PC-9 (cell line): ENCODE measurements around the gene UNC5B. TPM values are rescaled to one million over a fixed set of nuclear protein-coding genes. Genes with fewer than 3 reads are reported as not detected.

Experiments used
- BruUV-seq: library from RNA; stranded (reverse); fragments of 400-500 nt; replicated peaks from 2 replicates; lab custom pipeline; 2021; lab: Mats Ljungman, UMichigan
- CTCF ChIA-PET: fragments of 300-600 bp; sonication (Branson Sonifier 250); formaldehyde crosslinking; loops from one replicate; lab custom pipeline; 2022; ENCODE audit warnings: antibody characterized with exemption; lab: Charles Lee
- POLR2A ChIA-PET: fragments of 300-600 bp; sonication (Branson Sonifier 250); formaldehyde crosslinking; loops from one replicate; lab custom pipeline; 2022; ENCODE audit warnings: antibody characterized with exemption; ENCODE audit not compliant: unreplicated experiment; lab: Charles Lee
- DNase-seq, 2 experiments: peaks; one replicate each; pipeline versions ENCODE4 v3.0.0 to v3.0.0-alpha.2; 2015 to 2022; ENCODE audit warnings: mixed read lengths in 1 of 2
- H2AFZ ChIP-seq: fragments of 200-600 bp; sonication (generic); 2 replicates; pipeline ENCODE4 v1.8.1; 2017; ENCODE audit warnings: antibody characterized with exemption
- H3F3A ChIP-seq: fragments of 200-600 bp; sonication (generic); 2 replicates; pipeline ENCODE4 v1.8.1; 2017; ENCODE audit warnings: antibody characterized with exemption, mild to moderate bottlenecking, low read depth; ENCODE audit not compliant: insufficient read depth
- H3K27ac ChIP-seq: fragments of 200-600 bp; sonication (generic); 2 replicates; pipeline ENCODE4 v1.6.1; 2016; ENCODE audit warnings: mixed run types
- H3K27me3 ChIP-seq: fragments of 200-600 bp; sonication (generic); 2 replicates; pipeline ENCODE4 v1.6.1; 2016; ENCODE audit warnings: low read depth, mixed run types; ENCODE audit not compliant: insufficient read depth
- H3K36me3 ChIP-seq: fragments of 200-600 bp; sonication (generic); 2 replicates; pipeline ENCODE4 v1.6.1; 2016; ENCODE audit warnings: low read depth, mixed run types
- H3K4me1 ChIP-seq: fragments of 200-600 bp; sonication (generic); replicated peaks from 2 replicates; pipeline ENCODE4 v1.6.1; 2016; ENCODE audit warnings: mixed run types; ENCODE audit not compliant: insufficient read depth
- H3K4me2 ChIP-seq: fragments of 200-600 bp; sonication (generic); 2 replicates; pipeline ENCODE4 v1.6.1; 2017; ENCODE audit warnings: mixed run types
- H3K4me3 ChIP-seq: fragments of 200-600 bp; sonication (generic); 2 replicates; pipeline ENCODE4 v1.6.1; 2016; ENCODE audit warnings: mixed run types
- H3K79me2 ChIP-seq: fragments of 200-600 bp; sonication (generic); 2 replicates; pipeline ENCODE4 v1.6.1; 2017; ENCODE audit warnings: low read depth, mixed run types
- H3K9me2 ChIP-seq: fragments of 200-600 bp; sonication (generic); 2 replicates; pipeline ENCODE4 v1.8.1; 2017; ENCODE audit warnings: mild to moderate bottlenecking; ENCODE audit not compliant: insufficient read depth
- H3K9me3 ChIP-seq: fragments of 200-600 bp; sonication (generic); 2 replicates; pipeline ENCODE4 v1.8.1; 2016; ENCODE audit warnings: low read depth; ENCODE audit not compliant: insufficient read depth
- H4K20me1 ChIP-seq: fragments of 200-600 bp; sonication (generic); 2 replicates; pipeline ENCODE4 v1.8.1; 2017; ENCODE audit not compliant: insufficient read depth
- EZH2 ChIP-seq: fragments of 200-600 bp; sonication (generic); IDR thresholded peaks from 2 replicates; pipeline ENCODE4 v1.8.0; 2017; ENCODE audit warnings: antibody characterized with exemption, low read depth
- intact Hi-C: fragments of 100-400 bp; cut with micrococcal nuclease; formaldehyde crosslinking; loops from one replicate; pipeline ENCODE4 v1.10.0; 2022; ENCODE audit not compliant: unreplicated experiment
- total RNA-seq: library from RNA; stranded (reverse); gene quantifications from 2 replicates; pipeline ENCODE4 v1.2.3, GENCODE V29; 2021
- TF ChIP-seq, protein P1 (sequence below): fragments of 200-600 bp; sonication (generic); conservative IDR thresholded peaks from 2 replicates; pipeline ENCODE4 v1.6.1; 2017; ENCODE audit warnings: mixed run types, antibody characterized with exemption, mild to moderate bottlenecking, moderate library complexity

UNC5B gene
- total RNA-seq, 1 experiment from 2014 or later: 1.7 TPM

DNA sequence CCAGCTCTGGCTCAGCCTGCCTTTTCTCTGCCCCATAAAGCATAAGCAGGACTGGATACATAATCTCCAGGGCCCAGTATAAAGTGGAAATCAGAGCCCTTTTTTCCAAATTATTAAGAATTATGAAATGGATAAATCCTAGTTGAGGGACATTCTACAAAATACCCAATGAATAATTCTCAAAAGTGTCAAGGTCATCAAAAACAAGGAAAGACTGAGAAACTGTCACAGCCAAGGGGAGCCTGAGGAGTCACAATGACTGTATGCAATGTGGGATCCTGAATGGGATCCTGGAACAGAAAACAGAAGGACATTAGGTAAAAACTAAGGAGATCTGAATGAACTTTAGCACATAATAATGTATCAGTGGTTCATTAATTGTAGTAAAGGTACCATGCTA is 4.8 kb upstream of the UNC5B start:
- H3K4me1 ChIP-seq: 0 out of 2 replicates have a peak, but pooled peaks cover 7% of the 10 kb centered on the region
- H3K4me2 ChIP-seq: no peak overlapping the region
- no peaks in the 10 kb centered on the region for H4K20me1 ChIP-seq
- ChIA-PET CTCF (no interaction called here), POLR2A (no interaction called here)
- no peak overlapping the region for H3K27ac ChIP-seq
- no peak for TF ChIP-seq EZH2
- TF ChIP-seq, protein P1, sequence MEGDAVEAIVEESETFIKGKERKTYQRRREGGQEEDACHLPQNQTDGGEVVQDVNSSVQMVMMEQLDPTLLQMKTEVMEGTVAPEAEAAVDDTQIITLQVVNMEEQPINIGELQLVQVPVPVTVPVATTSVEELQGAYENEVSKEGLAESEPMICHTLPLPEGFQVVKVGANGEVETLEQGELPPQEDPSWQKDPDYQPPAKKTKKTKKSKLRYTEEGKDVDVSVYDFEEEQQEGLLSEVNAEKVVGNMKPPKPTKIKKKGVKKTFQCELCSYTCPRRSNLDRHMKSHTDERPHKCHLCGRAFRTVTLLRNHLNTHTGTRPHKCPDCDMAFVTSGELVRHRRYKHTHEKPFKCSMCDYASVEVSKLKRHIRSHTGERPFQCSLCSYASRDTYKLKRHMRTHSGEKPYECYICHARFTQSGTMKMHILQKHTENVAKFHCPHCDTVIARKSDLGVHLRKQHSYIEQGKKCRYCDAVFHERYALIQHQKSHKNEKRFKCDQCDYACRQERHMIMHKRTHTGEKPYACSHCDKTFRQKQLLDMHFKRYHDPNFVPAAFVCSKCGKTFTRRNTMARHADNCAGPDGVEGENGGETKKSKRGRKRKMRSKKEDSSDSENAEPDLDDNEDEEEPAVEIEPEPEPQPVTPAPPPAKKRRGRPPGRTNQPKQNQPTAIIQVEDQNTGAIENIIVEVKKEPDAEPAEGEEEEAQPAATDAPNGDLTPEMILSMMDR: no peak
- H3K4me3 ChIP-seq: no peak overlapping the region
- no peaks in the 10 kb centered on the region for H3K9me2 ChIP-seq
- H3K79me2 ChIP-seq: no peaks in the 10 kb centered on the region
- no peaks in the 10 kb centered on the region for H3K9me3 ChIP-seq
- H3K36me3 ChIP-seq: no peaks in the 10 kb centered on the region
- no TSS peak for BruUV-seq
- peaks cover 28% of the 10 kb centered on the region for H3K27me3 ChIP-seq
- intact Hi-C loops: loop anchor here (5.0 to 10.0 kb wide), 2 partner anchors 133 to 305 kb away; no protein-coding TSS in a partner anchor
- H3F3A ChIP-seq: no peaks in the 10 kb centered on the region
- no peak for DNase-seq
- H2AFZ ChIP-seq: no peak overlapping the region

DNA sequence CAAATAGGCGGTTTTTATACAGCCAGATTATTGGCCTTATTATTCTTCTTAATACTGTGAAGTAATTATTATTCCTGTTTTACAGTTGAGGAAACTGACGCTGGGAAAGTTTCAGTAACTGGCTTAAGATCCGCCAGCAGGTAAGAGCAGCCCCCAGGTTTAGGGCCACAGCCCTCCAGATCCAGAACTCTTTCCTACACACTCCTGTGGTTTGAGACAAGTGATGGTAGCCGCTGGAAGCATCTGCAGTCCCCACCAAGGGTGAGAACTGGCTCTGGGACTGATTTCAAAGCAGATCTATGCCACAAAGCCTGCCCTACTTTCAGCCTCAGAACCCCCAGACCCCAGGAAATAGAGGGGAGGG is 3.0 kb upstream of the UNC5B start:
- no peak for TF ChIP-seq EZH2
- TF ChIP-seq, protein P1: peak; percentile 34; the same call in 1 of the 2 replicates
- Histone ChIP-seq H3K9me2 (no peaks in the 10 kb centered on the region), H3K4me1 (peaks cover 8% of the 10 kb centered on the region), H3K79me2 (no peaks in the 10 kb centered on the region), H3K4me3 (no peak overlapping the region), H3K4me2 (0 out of 2 replicates have a peak overlapping the region, but pooled peaks have one; percentile 53), H3F3A (no peaks in the 10 kb centered on the region), H3K27ac (no peak overlapping the region), H2AFZ (no peak overlapping the region), H3K27me3 (peaks cover 28% of the 10 kb centered on the region), H4K20me1 (no peaks in the 10 kb centered on the region), H3K36me3 (no peaks in the 10 kb centered on the region), H3K9me3 (no peaks in the 10 kb centered on the region)
- DNase-seq: no peak
- intact Hi-C loops: loop anchor here (1.0 to 10.0 kb wide), 4 partner anchors 76 to 307 kb away; no protein-coding TSS in a partner anchor
- CTCF ChIA-PET: interaction anchor here (0.5 to 1.0 kb wide), 2 partner anchors 61 to 288 kb away, joined by 3 to 12 read pairs; no protein-coding TSS in a partner anchor
- POLR2A ChIA-PET: no interaction called here
- no TSS peak for BruUV-seq

DNA sequence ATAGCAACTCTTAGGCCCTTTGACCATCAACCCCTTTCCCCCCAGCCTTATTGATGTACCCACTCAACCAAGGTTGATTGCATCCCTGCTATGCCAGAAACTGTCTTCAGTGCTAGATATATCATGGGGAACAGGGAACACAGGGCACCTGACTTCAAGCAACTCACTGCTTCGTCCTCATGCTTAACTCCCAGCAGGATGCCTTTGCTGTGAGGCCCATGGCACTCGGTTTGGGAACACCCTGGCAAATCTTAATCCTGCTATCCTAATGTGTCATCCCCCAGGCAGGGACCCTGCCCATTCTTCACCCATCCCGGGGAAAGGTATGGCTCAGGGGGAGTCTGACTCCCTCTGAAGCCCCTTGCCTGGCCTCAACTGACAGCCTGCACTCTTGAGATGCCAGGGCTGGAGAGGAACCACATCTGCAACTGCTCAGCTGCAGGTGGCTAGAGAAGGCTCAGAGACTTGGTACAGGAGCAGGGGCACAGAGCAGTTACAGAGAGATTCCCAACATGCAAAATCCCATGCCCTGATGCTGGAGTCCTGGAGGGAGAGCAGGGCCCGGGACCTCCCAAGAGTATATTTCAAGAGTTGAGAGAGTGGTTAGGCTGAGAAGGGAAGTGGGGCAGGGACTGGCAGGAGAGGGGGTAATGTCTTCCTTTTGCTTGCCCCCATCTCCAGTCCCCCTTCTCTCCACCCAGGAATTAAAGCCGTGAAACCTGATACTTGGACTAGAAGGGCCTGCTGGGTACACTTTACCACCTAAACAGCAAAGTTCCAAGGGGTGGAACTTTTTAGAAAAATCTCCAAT is 2.4 kb upstream of the UNC5B start:
- DNase-seq: no peak
- Histone ChIP-seq H3K36me3 (no peaks in the 10 kb centered on the region), H3K9me3 (no peaks in the 10 kb centered on the region), H2AFZ (no peak overlapping the region), H3K4me2 (no peak overlapping the region), H3K27ac (no peak overlapping the region), H3F3A (no peaks in the 10 kb centered on the region), H3K27me3 (peaks cover 28% of the 10 kb centered on the region), H3K9me2 (no peaks in the 10 kb centered on the region), H3K4me3 (no peak overlapping the region), H3K4me1 (peaks cover 14% of the 10 kb centered on the region), H4K20me1 (no peaks in the 10 kb centered on the region), H3K79me2 (0 out of 2 replicates have a peak, but pooled peaks cover 3% of the 10 kb centered on the region)
- TF ChIP-seq, protein P1: no peak
- TF ChIP-seq EZH2: no peak
- intact Hi-C loops: loop anchor here (1.0 to 10.0 kb wide), 6 partner anchors 47 to 658 kb away; no protein-coding TSS in a partner anchor
- BruUV-seq: no TSS peak
- POLR2A ChIA-PET: no interaction called here
- CTCF ChIA-PET: no interaction called here
